GM12878 (cell line): ENCODE measurements around the gene ACER3. TPM values are rescaled to one million over a fixed set of nuclear protein-coding genes. Genes with fewer than 3 reads are reported as not detected.

Experiments used
- ATAC-seq: fragments of 200-7000 bp; cut with Tn5 transposase; 3 replicates; pipeline ENCODE4 v1.9.1; 2020; ENCODE audit warnings: mild to moderate bottlenecking, moderate library complexity
- BruUV-seq: library from RNA; stranded (reverse); fragments of 400-500 nt; replicated peaks from 2 replicates; lab custom pipeline; 2021; lab: Mats Ljungman, UMichigan
- CTCF ChIA-PET: fragments of 300-600 bp; sonication (Branson Sonifier 250); formaldehyde crosslinking; extraction: SDS; loops from one replicate; lab custom pipeline; 2021; ENCODE audit warnings: inconsistent platforms; lab: Yijun Ruan, JAX
- POLR2A ChIA-PET: fragments of 350-600 bp; formaldehyde crosslinking; extraction: SDS; loops from one replicate; lab custom pipeline; 2021; ENCODE audit warnings: inconsistent platforms; lab: Charles Lee
- RAD21 ChIA-PET: fragments of 300-600 bp; sonication (Branson Sonifier 250); formaldehyde crosslinking; loops from one replicate; lab custom pipeline; 2023; ENCODE audit warnings: antibody characterized with exemption; ENCODE audit not compliant: unreplicated experiment; lab: Charles Lee
- SMC1A ChIA-PET: fragments of 300-600 bp; sonication (Branson Sonifier 250); formaldehyde crosslinking; loops from one replicate; lab custom pipeline; 2023; ENCODE audit not compliant: unreplicated experiment, uncharacterized antibody; lab: Charles Lee
- DNase-seq: peaks from one replicate; pipeline ENCODE4 v3.0.0-alpha.2; 2011; ENCODE audit warnings: low read depth, low spot score
- FAIRE-seq: peaks from 3 replicates; lab custom pipeline; 2011; peaks lifted over from hg19 to GRCh38; lab: Jason Lieb, UNC
- H2AFZ ChIP-seq: 2 replicates; pipeline ENCODE4 v1.6.0; 2011; ENCODE audit warnings: low read depth, low read length, control low read depth; ENCODE audit not compliant: control insufficient read depth
- H3K27ac ChIP-seq: 2 replicates; pipeline ENCODE4 v1.5.1; 2011; ENCODE audit warnings: control low read depth; ENCODE audit not compliant: control insufficient read depth, insufficient read depth
- H3K27me3 ChIP-seq, 2 experiments: replicated peaks in 1 of 2; 2 replicates each; pipeline versions ENCODE4 v1.6.0 to v1.6.1; 2011; ENCODE audit warnings: low read length in 1 of 2; ENCODE audit not compliant: control insufficient read depth in 2 of 2, insufficient read depth in 2 of 2
- H3K36me3 ChIP-seq, 2 experiments: 2 replicates each; pipeline ENCODE4 v1.5.1; 2011; ENCODE audit warnings: low read length in 1 of 2; ENCODE audit not compliant: control insufficient read depth in 2 of 2, insufficient read depth in 2 of 2
- H3K4me1 ChIP-seq: 2 replicates; pipeline ENCODE4 v1.6.1; 2011; ENCODE audit warnings: mild to moderate bottlenecking, low read length, moderate library complexity, mixed read lengths; ENCODE audit not compliant: control insufficient read depth, insufficient read depth
- H3K4me2 ChIP-seq: 2 replicates; pipeline ENCODE4 v1.6.0; 2011; ENCODE audit warnings: control low read depth; ENCODE audit not compliant: control insufficient read depth, insufficient read depth
- H3K4me3 ChIP-seq: fragments of 200-600 bp; sonication (generic); 2 replicates; pipeline ENCODE4 v1.5.1; 2016
- H3K79me2 ChIP-seq: 2 replicates; pipeline ENCODE4 v1.6.0; 2011; ENCODE audit warnings: low read length; ENCODE audit not compliant: control insufficient read depth, insufficient read depth
- H3K9ac ChIP-seq: 2 replicates; pipeline ENCODE4 v1.8.0; 2011; ENCODE audit warnings: low read length, control low read depth, mixed read lengths; ENCODE audit not compliant: control insufficient read depth, insufficient read depth
- H3K9me3 ChIP-seq: replicated peaks from 3 replicates; pipeline ENCODE4 v1.5.1; 2011; ENCODE audit warnings: mild to moderate bottlenecking, low read length; ENCODE audit not compliant: control insufficient read depth, insufficient read depth
- H4K20me1 ChIP-seq: 2 replicates; pipeline ENCODE4 v1.6.0; 2011; ENCODE audit not compliant: control insufficient read depth, insufficient read depth
- ATF7 ChIP-seq: fragments of 450-650 bp; IDR thresholded peaks from 2 replicates; pipeline ENCODE4 v1.6.1; 2016; ENCODE audit warnings: low read depth, mild to moderate bottlenecking
- BCLAF1 ChIP-seq: fragments of 450-650 bp; IDR thresholded peaks from 2 replicates; pipeline ENCODE4 v1.6.1; 2017; ENCODE audit warnings: antibody characterized with exemption, mild to moderate bottlenecking, moderate library complexity
- BMI1 ChIP-seq: fragments of 450-650 bp; IDR thresholded peaks from 2 replicates; pipeline ENCODE4 v1.6.1; 2016; ENCODE audit warnings: mild to moderate bottlenecking, moderate library complexity, borderline replicate concordance
- FOS ChIP-seq: IDR thresholded peaks from 3 replicates; pipeline ENCODE4 v1.6.1; 2011; ENCODE audit warnings: borderline replicate concordance; ENCODE audit not compliant: insufficient read length; ENCODE audit errors: extremely low read depth
- IKZF2 ChIP-seq, 2 experiments: fragments of 450-650 bp; IDR thresholded peaks; 2 replicates each; pipeline ENCODE4 v1.6.1; 2017; ENCODE audit warnings: mild to moderate bottlenecking in 2 of 2, moderate library complexity in 2 of 2
- JUNB ChIP-seq: IDR thresholded peaks from 2 replicates; pipeline ENCODE4 v1.6.1; 2016; ENCODE audit warnings: antibody characterized with exemption, mild to moderate bottlenecking
- JUND ChIP-seq: IDR thresholded peaks from 2 replicates; pipeline ENCODE4 v1.6.1; 2012; ENCODE audit warnings: low read depth, mild to moderate bottlenecking, low read length, improper control_type of control experiment, moderate library complexity
- KLF5 ChIP-seq: fragments of 450-650 bp; IDR thresholded peaks from 2 replicates; pipeline ENCODE4 v1.6.1; 2014; ENCODE audit warnings: mild to moderate bottlenecking; ENCODE audit not compliant: partially characterized antibody
- NFYB ChIP-seq: IDR thresholded peaks from 2 replicates; pipeline ENCODE4 v1.6.1; 2011; ENCODE audit warnings: low read depth, mild to moderate bottlenecking, low read length, improper control_type of control experiment, moderate library complexity; ENCODE audit not compliant: insufficient read depth
- RB1 ChIP-seq: fragments of 450-650 bp; formaldehyde crosslinking; IDR thresholded peaks from 2 replicates; pipeline ENCODE4 v1.6.1; 2017; ENCODE audit warnings: mild to moderate bottlenecking, borderline replicate concordance
- RUNX3 ChIP-seq: IDR thresholded peaks from 2 replicates; pipeline ENCODE4 v1.6.1; 2012; ENCODE audit warnings: low read length, inconsistent platforms
- SMAD1 ChIP-seq: fragments of 450-650 bp; IDR thresholded peaks from 2 replicates; pipeline ENCODE4 v1.6.1; 2018; ENCODE audit warnings: mild to moderate bottlenecking, low read depth; ENCODE audit not compliant: partially characterized antibody
- SMAD5 ChIP-seq: IDR thresholded peaks from 2 replicates; pipeline ENCODE4 v1.6.1; 2016; ENCODE audit warnings: antibody characterized with exemption, low read depth
- STAT1 ChIP-seq: fragments of 450-650 bp; conservative IDR thresholded peaks from 2 replicates; pipeline ENCODE4 v1.6.1; 2014; ENCODE audit warnings: antibody characterized with exemption, mild to moderate bottlenecking
- TCF3 ChIP-seq: IDR thresholded peaks from 2 replicates; pipeline ENCODE4 v1.6.1; 2012; ENCODE audit warnings: low read depth, mild to moderate bottlenecking, low read length, borderline replicate concordance; ENCODE audit not compliant: insufficient read depth
- ZNF622 ChIP-seq: fragments of 450-650 bp; IDR thresholded peaks from 2 replicates; pipeline ENCODE4 v1.6.1; 2017; ENCODE audit warnings: mild to moderate bottlenecking, inconsistent platforms
- WGBS: methylation state at CpG from one replicate; pipeline ENCODE4 v1.1.6; 2016; ENCODE audit warnings: low lambda C conversion rate; ENCODE audit not compliant: insufficient replicate concordance, insufficient coverage; ENCODE audit errors: missing lambda C conversion rate; 5-methylcytosine and 5-hydroxymethylcytosine counted together
- in situ Hi-C: fragments of 300-500 bp; cut with MboI; formaldehyde crosslinking; loops from 9 replicates; pipeline ENCODE4 v1.14.3; 2018; ENCODE audit warnings: mixed read lengths
- intact Hi-C: fragments of 100-400 bp; cut with micrococcal nuclease; formaldehyde crosslinking; loops from one replicate; pipeline ENCODE4 v1.14.2; 2022; ENCODE audit not compliant: unreplicated experiment
- polyA plus RNA-seq, 11 experiments: library from polyadenylated mRNA; depleted of rRNA in 4 of 11; unstranded in 6 of 11; stranded (reverse) in 5 of 11; fragments of >200 nt; fragmentation: Nextera tagmentation in 4 of 11; fragmentation: Illumina TruSeq in 1 of 11; extraction: Ambion mirVana in 4 of 11; extraction: Trizol in 1 of 11; gene quantifications; 1 replicate in 1 of 11; 2 replicates in 10 of 11; pipeline versions ENCODE4 v1.2.1 to v1.2.3, GENCODE V29; 2011 to 2016; ENCODE audit warnings: inconsistent platforms in 2 of 11, missing spikeins in 2 of 11, low read depth in 1 of 11
- total RNA-seq, 4 experiments: library from RNA; depleted of rRNA in 3 of 4; stranded (reverse); fragments of >200 nt in 3 of 4; fragmentation: Illumina TruSeq in 1 of 4; extraction: Trizol in 1 of 4; gene quantifications; 2 replicates each; pipeline versions ENCODE4 v1.2.1 to v1.2.3, GENCODE V29; 2013 to 2021
- TF ChIP-seq, protein P1 (sequence below): IDR thresholded peaks from 2 replicates; pipeline ENCODE4 v1.6.1; 2012; ENCODE audit warnings: low read depth, low read length, improper control_type of control experiment

The ACER3 gene
- total and polyA plus RNA-seq, 10 of the 15 experiments (the other 5 are each of a cell fraction or from before 2014, with no cell fraction given), result 2.8 to 17.4 (median 10.3) TPM

DNA sequence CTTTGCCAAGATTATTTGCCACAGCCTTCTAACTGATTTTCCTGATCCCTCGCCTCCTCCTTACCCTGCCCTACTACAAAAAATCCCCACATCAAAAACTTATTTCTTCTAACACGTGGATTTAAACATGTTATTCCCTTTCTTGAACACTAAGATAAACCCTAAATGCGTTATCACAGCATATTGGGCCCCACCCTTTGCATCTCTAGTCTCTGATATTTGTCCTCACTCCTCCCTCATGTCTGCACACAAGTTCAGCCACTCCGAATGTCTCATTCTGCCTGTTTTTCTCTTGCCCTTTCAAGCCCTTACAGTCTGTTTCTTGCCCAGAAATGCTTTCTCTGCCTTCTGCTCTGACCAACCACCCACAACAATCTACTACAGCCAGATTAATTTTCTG is 10.6 kb upstream of the ACER3 start:
- ChIA-PET RAD21 (interaction anchor here (1.0 kb wide), 1 partner anchor 69 kb away, joined by 3 read pairs; no protein-coding TSS in a partner anchor), POLR2A (no interaction called here), SMC1A (no interaction called here), CTCF (no interaction called here)
- ATAC-seq, result no peak
- no TSS peak for BruUV-seq
- TF ChIP-seq JUND, result no peak
- no peak for TF ChIP-seq IKZF2 (IDR thresholded peaks at IDR 0.05)
- TF ChIP-seq RB1, result no peak
- no peak for TF ChIP-seq RUNX3
- TF ChIP-seq BMI1, result no peak
- TF ChIP-seq, protein P1, sequence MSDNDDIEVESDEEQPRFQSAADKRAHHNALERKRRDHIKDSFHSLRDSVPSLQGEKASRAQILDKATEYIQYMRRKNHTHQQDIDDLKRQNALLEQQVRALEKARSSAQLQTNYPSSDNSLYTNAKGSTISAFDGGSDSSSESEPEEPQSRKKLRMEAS, result no peak
- no peak for TF ChIP-seq NFYB
- Histone ChIP-seq H3K27ac (no peak overlapping the region), H3K4me1 (no peaks in the 10 kb centered on the region), H3K9me3 (no peaks in the 10 kb centered on the region), H4K20me1 (no peaks in the 10 kb centered on the region), H3K4me2 (no peak overlapping the region), H2AFZ (no peak overlapping the region), H3K27me3 (no peaks in the 10 kb centered on the region), H3K9ac (no peak overlapping the region), H3K79me2 (no peaks in the 10 kb centered on the region), H3K36me3 (no peaks in the 10 kb centered on the region), H3K4me3 (no peak overlapping the region)
- no peak for DNase-seq
- 24% methylated on average over 4 of the region's 4 CpGs for WGBS
- in situ Hi-C loops, result no loop called here
- FAIRE-seq, result no peak
- intact Hi-C loops, result no loop called here

DNA sequence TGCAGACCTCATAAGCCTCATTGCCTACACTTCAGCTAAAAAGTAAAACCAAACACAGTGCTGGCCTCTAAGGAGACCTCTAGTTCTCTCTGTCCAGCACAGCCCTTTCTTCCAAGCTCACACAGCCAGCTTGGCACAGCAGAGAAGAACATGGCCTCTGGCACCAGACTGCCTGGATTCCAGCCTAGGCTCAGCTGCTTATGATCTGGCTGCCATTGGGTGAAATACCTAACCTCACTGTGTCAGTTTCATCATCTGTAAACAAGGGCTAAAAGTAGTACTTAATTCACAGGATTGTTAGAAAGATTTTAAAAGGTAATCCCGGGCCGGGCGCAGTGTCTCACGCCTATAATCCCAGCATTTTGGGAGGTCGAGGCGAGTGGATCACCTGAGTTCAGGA is 9.9 kb upstream of the ACER3 start:
- no peak for DNase-seq
- ChIA-PET POLR2A (interaction anchor here (0.6 kb wide), 1 partner anchor 11 kb away, joined by 3 read pairs; no protein-coding TSS in a partner anchor), SMC1A (interaction anchor here (1.1 kb wide), 1 partner anchor 37 kb away, joined by 4 read pairs; no protein-coding TSS in a partner anchor), RAD21 (interaction anchor here (1.1 kb wide), 1 partner anchor 41 kb away, joined by 3 read pairs; no protein-coding TSS in a partner anchor), CTCF (no interaction called here)
- BruUV-seq, result no TSS peak
- Histone ChIP-seq H2AFZ (no peak overlapping the region), H3K79me2 (no peaks in the 10 kb centered on the region), H3K27me3 (no peaks in the 10 kb centered on the region), H3K4me1 (no peaks in the 10 kb centered on the region), H3K27ac (no peak overlapping the region), H3K4me2 (no peak overlapping the region), H3K36me3 (no peaks in the 10 kb centered on the region), H4K20me1 (no peaks in the 10 kb centered on the region), H3K9ac (no peak overlapping the region), H3K4me3 (no peak overlapping the region), H3K9me3 (no peaks in the 10 kb centered on the region)
- no peak for ATAC-seq
- WGBS, result 68% methylated on average over 6 of the region's 6 CpGs
- in situ Hi-C loops, result no loop called here
- FAIRE-seq, result no peak
- intact Hi-C loops, result no loop called here
- TF ChIP-seq STAT1 (no peak), SMAD1 (no peak), FOS (no peak), ATF7 (no peak), KLF5 (no peak), JUNB (no peak), ZNF622 (no peak), SMAD5 (no peak), TCF3 (no peak), BCLAF1 (no peak), BMI1 (no peak)
